Memory B cell (primary cell): ENCODE data around the gene COPS8.
A peak's percentile ranks its signal among the peaks of the same experiment; 100 is the strongest.

Experiments used
- ATAC-seq: fragments of 150-1000 bp; cut with Tn5 transposase; 2 replicates; pipeline ENCODE4 v1.10.0; 2021; ENCODE audit warnings: low read depth, mild to moderate bottlenecking, moderate library complexity
- DNase-seq, 2 donors: peaks; one replicate each; pipeline ENCODE4 v3.0.0; 2022; ENCODE audit warnings: low spot score in 2 of 2
- H3K27ac Mint-ChIP-seq: one replicate; pipeline ENCODE4 v1.8.0; 2022; ENCODE audit warnings: mild to moderate bottlenecking, moderate library complexity, mixed read lengths
- H3K27me3 Mint-ChIP-seq: one replicate; pipeline ENCODE4 v1.8.0; 2022; ENCODE audit warnings: mixed read lengths
- H3K36me3 Mint-ChIP-seq: one replicate; pipeline ENCODE4 v1.8.0; 2022; ENCODE audit warnings: mild to moderate bottlenecking, mixed read lengths
- H3K4me1 Mint-ChIP-seq: one replicate; pipeline ENCODE4 v1.8.0; 2022; ENCODE audit warnings: mixed read lengths
- H3K4me3 Mint-ChIP-seq: one replicate; pipeline ENCODE4 v1.8.0; 2022; ENCODE audit warnings: mild to moderate bottlenecking, moderate library complexity, mixed read lengths
- H3K9me3 Mint-ChIP-seq: one replicate; pipeline ENCODE4 v1.8.0; 2022; ENCODE audit warnings: mixed read lengths

The COPS8 gene

GRCh38 chr2:237099804-237100203, 14.1 kb downstream of the COPS8 start:
- Mint-ChIP-seq H3K4me3 (no peak overlapping the region), H3K36me3 (peaks cover 50% of the 10 kb centered on the region), H3K9me3 (no peaks in the 10 kb centered on the region), H3K27ac (no peak overlapping the region), H3K27me3 (no peaks in the 10 kb centered on the region), H3K4me1 (no peaks in the 10 kb centered on the region)
- no peak for DNase-seq
- no peak for ATAC-seq

- DNase-seq (no peak), ATAC-seq (no peak)
- Mint-ChIP-seq H3K9me3 (no peaks in the 10 kb centered on the region), H3K27me3 (no peaks in the 10 kb centered on the region), H3K4me1 (no peaks in the 10 kb centered on the region), H3K27ac (no peak overlapping the region), H3K36me3 (peaks cover 56% of the 10 kb centered on the region), H3K4me3 (no peak overlapping the region)
Measured at GRCh38 chr2:237101118-237101979, 15.7 kb downstream of the COPS8 start.

- no peak overlapping the region for H3K27ac Mint-ChIP-seq
- DNase-seq: no peak
- H3K9me3 Mint-ChIP-seq: peaks cover 3% of the 10 kb centered on the region
- no peak for ATAC-seq
- no peak overlapping the region for H3K4me3 Mint-ChIP-seq
- H3K27me3 Mint-ChIP-seq: no peaks in the 10 kb centered on the region
- peaks cover 47% of the 10 kb centered on the region for H3K36me3 Mint-ChIP-seq
- H3K4me1 Mint-ChIP-seq: no peaks in the 10 kb centered on the region
Measured at GRCh38 chr2:237102428-237102827, 16.7 kb downstream of the COPS8 start.

GRCh38 chr2:237109421-237109934, 23.8 kb downstream of the COPS8 start:
- Mint-ChIP-seq H3K27me3 (no peaks in the 10 kb centered on the region), H3K36me3 (peaks cover 27% of the 10 kb centered on the region), H3K27ac (no peak overlapping the region), H3K4me1 (no peaks in the 10 kb centered on the region), H3K9me3 (peaks cover 16% of the 10 kb centered on the region), H3K4me3 (no peak overlapping the region)
- DNase-seq (no peak), ATAC-seq (no peak)

- no peak overlapping the region for H3K27ac Mint-ChIP-seq
- peaks cover 15% of the 10 kb centered on the region for H3K36me3 Mint-ChIP-seq
- DNase-seq: no peak
- peaks cover 5% of the 10 kb centered on the region for H3K4me1 Mint-ChIP-seq
- ATAC-seq: no peak
- no peak overlapping the region for H3K4me3 Mint-ChIP-seq
- peaks cover 13% of the 10 kb centered on the region for H3K9me3 Mint-ChIP-seq
- no peaks in the 10 kb centered on the region for H3K27me3 Mint-ChIP-seq
Measured at GRCh38 chr2:237113026-237113795, 27.5 kb downstream of the COPS8 start.

GRCh38 chr2:237115870-237116269, 30.2 kb downstream of the COPS8 start:
- H3K4me3 Mint-ChIP-seq: no peak overlapping the region

GRCh38 chr2:237116431-237116830, 30.7 kb downstream of the COPS8 start:
- no peak for DNase-seq
- no peaks in the 10 kb centered on the region for H3K9me3 Mint-ChIP-seq
- peaks cover 2% of the 10 kb centered on the region for H3K36me3 Mint-ChIP-seq
- H3K27ac Mint-ChIP-seq: no peak overlapping the region
- ATAC-seq: no peak
- H3K27me3 Mint-ChIP-seq: no peaks in the 10 kb centered on the region
- H3K4me1 Mint-ChIP-seq: peaks cover 6% of the 10 kb centered on the region
- no peak overlapping the region for H3K4me3 Mint-ChIP-seq

More at GRCh38 chr2:237115870-237116269, 30.2 kb downstream of the COPS8 start:
- DNase-seq (no peak), ATAC-seq (no peak)
- Mint-ChIP-seq H3K9me3 (no peaks in the 10 kb centered on the region), H3K27ac (no peak overlapping the region), H3K4me1 (peaks cover 6% of the 10 kb centered on the region), H3K36me3 (peaks cover 2% of the 10 kb centered on the region), H3K27me3 (no peaks in the 10 kb centered on the region)

- Mint-ChIP-seq H3K36me3 (peaks cover 2% of the 10 kb centered on the region), H3K27me3 (no peaks in the 10 kb centered on the region), H3K4me3 (no peak overlapping the region), H3K9me3 (no peaks in the 10 kb centered on the region), H3K27ac (no peak overlapping the region), H3K4me1 (peaks cover 6% of the 10 kb centered on the region)
- no peak for DNase-seq
- ATAC-seq: no peak
Measured at GRCh38 chr2:237118025-237118424, 32.3 kb downstream of the COPS8 start.

GRCh38 chr2:237118561-237119155, 33.0 kb downstream of the COPS8 start:
- Mint-ChIP-seq H3K4me1 (peaks cover 6% of the 10 kb centered on the region), H3K9me3 (no peaks in the 10 kb centered on the region), H3K36me3 (peaks cover 2% of the 10 kb centered on the region), H3K27me3 (no peaks in the 10 kb centered on the region), H3K4me3 (no peak overlapping the region), H3K27ac (no peak overlapping the region)
- ATAC-seq: no peak
- no peak for DNase-seq

- no peaks in the 10 kb centered on the region for H3K36me3 Mint-ChIP-seq
- H3K9me3 Mint-ChIP-seq: no peaks in the 10 kb centered on the region
- H3K4me1 Mint-ChIP-seq: peaks cover 6% of the 10 kb centered on the region
- no peak overlapping the region for H3K4me3 Mint-ChIP-seq
- DNase-seq (no peak), ATAC-seq (no peak)
- no peaks in the 10 kb centered on the region for H3K27me3 Mint-ChIP-seq
- H3K27ac Mint-ChIP-seq: no peak overlapping the region
Measured at GRCh38 chr2:237120916-237121315, 35.2 kb downstream of the COPS8 start.

GRCh38 chr2:237121321-237121720, 35.6 kb downstream of the COPS8 start:
- DNase-seq (no peak), ATAC-seq (no peak)
- Mint-ChIP-seq H3K4me1 (peaks cover 6% of the 10 kb centered on the region), H3K27me3 (no peaks in the 10 kb centered on the region), H3K9me3 (no peaks in the 10 kb centered on the region), H3K4me3 (no peak overlapping the region), H3K36me3 (no peaks in the 10 kb centered on the region), H3K27ac (no peak overlapping the region)

- peak; percentile 44 for ATAC-seq
- Mint-ChIP-seq H3K9me3 (no peaks in the 10 kb centered on the region), H3K4me3 (no peak overlapping the region), H3K27ac (no peak overlapping the region), H3K36me3 (no peaks in the 10 kb centered on the region), H3K27me3 (no peaks in the 10 kb centered on the region), H3K4me1 (peaks cover 6% of the 10 kb centered on the region)
- peak in 1 of 2 donors; percentile 2 for DNase-seq
Measured at GRCh38 chr2:237122214-237122666, 36.6 kb downstream of the COPS8 start.

GRCh38 chr2:237124820-237125219, 39.1 kb downstream of the COPS8 start:
- no peak overlapping the region for H3K27ac Mint-ChIP-seq
- no peak for ATAC-seq
- no peaks in the 10 kb centered on the region for H3K4me1 Mint-ChIP-seq
- no peak overlapping the region for H3K4me3 Mint-ChIP-seq
- H3K36me3 Mint-ChIP-seq: no peaks in the 10 kb centered on the region
- no peaks in the 10 kb centered on the region for H3K27me3 Mint-ChIP-seq
- no peak for DNase-seq
- no peaks in the 10 kb centered on the region for H3K9me3 Mint-ChIP-seq

GRCh38 chr2:237125967-237126366, 40.3 kb downstream of the COPS8 start:
- Mint-ChIP-seq H3K27ac (no peak overlapping the region), H3K9me3 (no peaks in the 10 kb centered on the region), H3K4me1 (no peaks in the 10 kb centered on the region), H3K36me3 (no peaks in the 10 kb centered on the region), H3K4me3 (no peak overlapping the region), H3K27me3 (no peaks in the 10 kb centered on the region)
- ATAC-seq (no peak), DNase-seq (no peak)
